ENCODE measurements around the gene HS1BP3. TPM values are rescaled to one million over a fixed set of nuclear protein-coding genes. Genes with fewer than 3 reads are reported as not detected.

HS1BP3 gene
- total RNA-seq, 1 experiment from 2014 or later: 34.2 TPM

GRCh38 chr2:20629581-20630171 is 21.2 kb downstream of the HS1BP3 start:
- DNase-seq (ENCODE audit: low read depth): no peak

GRCh38 chr2:20629181-20629580 is 21.7 kb downstream of the HS1BP3 start:
- DNase-seq (ENCODE audit: low read depth): no peak

- no peak for DNase-seq (ENCODE audit: low read depth)
Observed at GRCh38 chr2:20627712-20628380, 23.1 kb downstream of the HS1BP3 start.

- DNase-seq (ENCODE audit: low read depth): no peak
Observed at GRCh38 chr2:20626698-20627513, 24.0 kb downstream of the HS1BP3 start.

GRCh38 chr2:20626392-20626697 is 24.6 kb downstream of the HS1BP3 start:
- DNase-seq (ENCODE audit: low read depth): no peak

GRCh38 chr2:20625491-20626391 is 25.2 kb downstream of the HS1BP3 start:
- no peak for DNase-seq (ENCODE audit: low read depth)

- DNase-seq (ENCODE audit: low read depth): no peak
Observed at GRCh38 chr2:20624884-20625485, 25.9 kb downstream of the HS1BP3 start.

GRCh38 chr2:20624156-20624883 is 26.6 kb downstream of the HS1BP3 start:
- DNase-seq (ENCODE audit: low read depth): no peak

GRCh38 chr2:20623741-20624155 is 27.1 kb downstream of the HS1BP3 start:
- no peak for DNase-seq (ENCODE audit: low read depth)

GRCh38 chr2:20623241-20623640 is 27.7 kb downstream of the HS1BP3 start:
- DNase-seq (ENCODE audit: low read depth): no peak

GRCh38 chr2:20622731-20623130 is 28.2 kb downstream of the HS1BP3 start:
- DNase-seq (ENCODE audit: low read depth): no peak

- no peak for DNase-seq (ENCODE audit: low read depth)
Observed at GRCh38 chr2:20622296-20622686, 28.6 kb downstream of the HS1BP3 start.

GRCh38 chr2:20621366-20622295 is 29.3 kb downstream of the HS1BP3 start:
- DNase-seq (ENCODE audit: low read depth): no peak

- no peak for DNase-seq (ENCODE audit: low read depth)
Observed at GRCh38 chr2:20620696-20621365, 30.1 kb downstream of the HS1BP3 start.

- DNase-seq (ENCODE audit: low read depth): no peak
Observed at GRCh38 chr2:20620271-20620681, 30.6 kb downstream of the HS1BP3 start.

GRCh38 chr2:20619624-20620024 is 31.3 kb downstream of the HS1BP3 start:
- no peak for DNase-seq (ENCODE audit: low read depth)

- DNase-seq (ENCODE audit: low read depth): no peak
Observed at GRCh38 chr2:20618886-20619521, 31.9 kb downstream of the HS1BP3 start.

- DNase-seq (ENCODE audit: low read depth): no peak
Observed at GRCh38 chr2:20618468-20618885, 32.4 kb downstream of the HS1BP3 start.

Data from LHCN-M2 (cell line).